Suppressor macrophage treated with lipopolysaccharide for 4 hours (primary cell): ENCODE measurements around the gene CTDSPL2.
"Not testable (repeated sequence)": the region's sequence is repeated elsewhere in the genome, so short reads cannot be mapped to it uniquely, and the experiment has no call there.

Experiments used
- DNase-seq: peaks from one replicate; pipeline ENCODE4 v3.0.0-alpha.2; 2020

Gene CTDSPL2

GRCh38 chr15:44544745-44545144, 117.3 kb downstream of the CTDSPL2 start:
- not testable (repeated sequence) for DNase-seq

GRCh38 chr15:44545913-44546802, 118.7 kb downstream of the CTDSPL2 start:
- DNase-seq, result peak; percentile 81

GRCh38 chr15:44549152-44549551, 121.7 kb downstream of the CTDSPL2 start:
- not testable (repeated sequence) for DNase-seq

- peak; percentile 28 for DNase-seq
These were observed 122.8 kb downstream of the CTDSPL2 start for GRCh38 chr15:44550256-44550655.

GRCh38 chr15:44550734-44551133, 123.3 kb downstream of the CTDSPL2 start:
- no peak for DNase-seq

- DNase-seq, result no peak
These were observed 127.7 kb downstream of the CTDSPL2 start for GRCh38 chr15:44554934-44555723.

GRCh38 chr15:44560926-44561325, 133.5 kb downstream of the CTDSPL2 start:
- not testable (repeated sequence) for DNase-seq

GRCh38 chr15:44565387-44566154, 138.1 kb downstream of the CTDSPL2 start:
- DNase-seq, result no peak

- DNase-seq, result no peak
These were observed 138.7 kb downstream of the CTDSPL2 start for GRCh38 chr15:44566155-44566540.

- no peak for DNase-seq
These were observed 140.9 kb downstream of the CTDSPL2 start for GRCh38 chr15:44568338-44568737.

- DNase-seq, result no peak
These were observed 141.9 kb downstream of the CTDSPL2 start for GRCh38 chr15:44569316-44569715.

GRCh38 chr15:44570361-44570760, 142.9 kb downstream of the CTDSPL2 start:
- DNase-seq, result no peak

- DNase-seq, result no peak
These were observed 146.0 kb downstream of the CTDSPL2 start for GRCh38 chr15:44573386-44573785.

GRCh38 chr15:44574734-44575133, 147.3 kb downstream of the CTDSPL2 start:
- DNase-seq, result no peak
